H1 (cell line): ENCODE measurements around the gene CIB4. TPM values are rescaled to one million over a fixed set of nuclear protein-coding genes. Genes with fewer than 3 reads are reported as not detected.

ENCODE experiments used
- CTCF ChIA-PET: fragments of 300-600 bp; sonication (Branson Sonifier 250); formaldehyde crosslinking; loops from one replicate; lab custom pipeline; 2021; ENCODE audit not compliant: partially characterized antibody; lab: Charles Lee
- POLR2A ChIA-PET: fragments of 300-600 bp; sonication (Branson Sonifier 250); formaldehyde crosslinking; loops from one replicate; lab custom pipeline; 2021; ENCODE audit warnings: inconsistent platforms; ENCODE audit not compliant: partially characterized antibody; lab: Charles Lee
- DNase-seq, 2 experiments: peaks; one replicate each; pipeline versions ENCODE4 v3.0.0 to v3.0.0-alpha.2; 2010 to 2022; ENCODE audit warnings: low spot score in 2 of 2, low read depth in 1 of 2, mixed read lengths in 1 of 2
- FAIRE-seq: peaks from 2 replicates; lab custom pipeline; 2011; peaks lifted over from hg19 to GRCh38; lab: Jason Lieb, UNC
- H2AFZ ChIP-seq: 2 replicates; pipeline ENCODE4 v1.8.1; 2012; ENCODE audit warnings: low read length, inconsistent platforms
- H2AK5ac ChIP-seq: 2 replicates; pipeline ENCODE4 v1.6.1; 2013; ENCODE audit warnings: low read depth, low read length
- H2BK120ac ChIP-seq: replicated peaks from 2 replicates; pipeline ENCODE3; 2013; ENCODE audit warnings: low read depth, low read length, inconsistent platforms
- H2BK12ac ChIP-seq: 2 replicates; pipeline ENCODE4 v1.6.1; 2013; ENCODE audit warnings: low read depth, low read length
- H2BK15ac ChIP-seq: 2 replicates; pipeline ENCODE4 v1.6.1; 2013; ENCODE audit warnings: low read length
- H2BK20ac ChIP-seq: 2 replicates; pipeline ENCODE4 v1.6.1; 2013; ENCODE audit warnings: low read length
- H2BK5ac ChIP-seq: 2 replicates; pipeline ENCODE4 v1.6.1; 2013; ENCODE audit warnings: low read depth, low read length
- H3K14ac ChIP-seq: 2 replicates; pipeline ENCODE4 v1.6.1; 2013; ENCODE audit warnings: inconsistent platforms; ENCODE audit not compliant: insufficient read length
- H3K18ac ChIP-seq: 2 replicates; pipeline ENCODE4 v1.6.1; 2013; ENCODE audit warnings: low read length; ENCODE audit errors: extremely low read depth
- H3K23ac ChIP-seq: 2 replicates; pipeline ENCODE4 v1.6.1; 2013; ENCODE audit warnings: inconsistent platforms; ENCODE audit not compliant: insufficient read length
- H3K23me2 ChIP-seq: 2 replicates; pipeline ENCODE4 v1.6.1; 2013; ENCODE audit warnings: low read depth, low read length
- H3K27ac ChIP-seq: 2 replicates; pipeline ENCODE4 v1.6.1; 2011; ENCODE audit warnings: low read depth, low read length, inconsistent platforms
- H3K27me3 ChIP-seq, 4 experiments: replicated peaks in 1 of 4; 1 replicate in 1 of 4; 2 replicates in 3 of 4; pipeline versions ENCODE4 v1.6.1 to v1.8.1; 2011 to 2013; ENCODE audit warnings: low read length in 3 of 4, mild to moderate bottlenecking in 3 of 4, inconsistent platforms in 2 of 4, mixed read lengths in 2 of 4, moderate library complexity in 1 of 4; ENCODE audit not compliant: control insufficient read depth in 3 of 4, insufficient read depth in 3 of 4; ENCODE audit errors: extremely low read depth in 1 of 4
- H3K36me3 ChIP-seq, 4 experiments: 2 replicates each; pipeline versions ENCODE4 v1.6.1 to v1.8.1; 2011 to 2013; ENCODE audit warnings: mild to moderate bottlenecking in 4 of 4, low read length in 3 of 4, moderate library complexity in 2 of 4, control low read depth in 1 of 4, inconsistent platforms in 1 of 4; ENCODE audit not compliant: insufficient read depth in 4 of 4, control insufficient read depth in 2 of 4
- H3K4ac ChIP-seq: replicated peaks from 2 replicates; pipeline ENCODE3; 2013; ENCODE audit warnings: low read length, low read depth, mixed read lengths, inconsistent platforms; ENCODE audit not compliant: insufficient read length
- H3K4me1 ChIP-seq, 4 experiments: replicated peaks in 1 of 4; 1 replicate in 1 of 4; 2 replicates in 3 of 4; pipeline versions ENCODE4 v1.6.1 to v1.8.1; 2011 to 2013; ENCODE audit warnings: low read length in 3 of 4, inconsistent platforms in 2 of 4, mixed read lengths in 1 of 4; ENCODE audit not compliant: insufficient read depth in 4 of 4, control insufficient read depth in 3 of 4
- H3K4me2 ChIP-seq, 2 experiments: 2 replicates each; pipeline versions ENCODE4 v1.6.1 to v1.8.1; 2011 to 2013; ENCODE audit warnings: low read depth in 2 of 2, low read length in 2 of 2, control low read depth in 1 of 2, inconsistent platforms in 1 of 2, mild to moderate bottlenecking in 1 of 2; ENCODE audit not compliant: insufficient read depth in 1 of 2
- H3K4me3 ChIP-seq, 4 experiments: fragments of 200-600, 300-600 bp in 1 of 4; sonication (generic), shearing (Covaris generic), sonication (Bioruptor Twin) in 1 of 4; 2 replicates each; pipeline versions ENCODE4 v1.5.1 to v1.8.1; 2011 to 2016; ENCODE audit warnings: low read length in 4 of 4, low read depth in 3 of 4, control low read depth in 2 of 4, inconsistent platforms in 2 of 4, mild to moderate bottlenecking in 2 of 4, mixed read lengths in 1 of 4, moderate library complexity in 1 of 4; ENCODE audit not compliant: insufficient read depth in 2 of 4; ENCODE audit errors: extremely low read depth in 1 of 4
- H3K56ac ChIP-seq: replicated peaks from 2 replicates; pipeline ENCODE3; 2013; ENCODE audit warnings: low read depth, mild to moderate bottlenecking, mixed read lengths, low read length, inconsistent platforms; ENCODE audit not compliant: insufficient read length
- H3K79me1 ChIP-seq: 2 replicates; pipeline ENCODE4 v1.6.1; 2013; ENCODE audit warnings: low read depth, low read length, control low read depth
- H3K79me2 ChIP-seq, 2 experiments: 2 replicates each; pipeline versions ENCODE4 v1.6.1 to v1.8.1; 2012 to 2013; ENCODE audit warnings: low read length in 2 of 2, mild to moderate bottlenecking in 2 of 2, inconsistent platforms in 1 of 2; ENCODE audit not compliant: insufficient read depth in 2 of 2, control insufficient read depth in 1 of 2
- H3K9ac ChIP-seq, 4 experiments: replicated peaks in 1 of 4; 1 replicate in 1 of 4; 2 replicates in 3 of 4; pipeline versions ENCODE4 v1.6.1 to v1.8.1; 2011 to 2013; ENCODE audit warnings: low read depth in 3 of 4, low read length in 3 of 4, control low read depth in 2 of 4, mild to moderate bottlenecking in 2 of 4, moderate library complexity in 2 of 4, inconsistent platforms in 1 of 4; ENCODE audit errors: extremely low read depth in 1 of 4
- H3K9me3 ChIP-seq, 2 experiments: 2 replicates each; pipeline versions ENCODE4 v1.6.1 to v1.8.1; 2012 to 2013; ENCODE audit warnings: mild to moderate bottlenecking in 2 of 2, moderate library complexity in 2 of 2, control low read depth in 1 of 2, inconsistent platforms in 1 of 2, low read depth in 1 of 2, low read length in 1 of 2, mixed read lengths in 1 of 2; ENCODE audit not compliant: insufficient read depth in 2 of 2
- H4K20me1 ChIP-seq, 2 experiments: replicated peaks in 1 of 2; 2 replicates each; pipeline versions ENCODE3 to v1.8.1; 2011 to 2013; ENCODE audit warnings: inconsistent platforms in 2 of 2, low read length in 2 of 2, mild to moderate bottlenecking in 1 of 2; ENCODE audit not compliant: insufficient read depth in 2 of 2, control insufficient read depth in 1 of 2
- H4K5ac ChIP-seq: 2 replicates; pipeline ENCODE4 v1.6.1; 2013; ENCODE audit warnings: low read length, low read depth, mixed read lengths, inconsistent platforms; ENCODE audit not compliant: insufficient read length
- H4K8ac ChIP-seq: 2 replicates; pipeline ENCODE4 v1.8.0; 2013; ENCODE audit warnings: mild to moderate bottlenecking, moderate library complexity, low read length, inconsistent platforms; ENCODE audit not compliant: insufficient read depth; ENCODE audit errors: extremely low read depth
- H4K91ac ChIP-seq: replicated peaks from 2 replicates; pipeline ENCODE3; 2013; ENCODE audit warnings: low read length, mixed read lengths, inconsistent platforms; ENCODE audit not compliant: insufficient read length
- BACH1 ChIP-seq: IDR thresholded peaks from 2 replicates; pipeline ENCODE4 v1.6.1; 2012; ENCODE audit warnings: low read length, improper control_type of control experiment
- EZH2 ChIP-seq: fragments of 200-600 bp; sonication (generic); IDR thresholded peaks from 2 replicates; pipeline ENCODE4 v1.7.1; 2012; ENCODE audit warnings: low read depth, mild to moderate bottlenecking, moderate library complexity, low read length, inconsistent platforms; ENCODE audit not compliant: severe bottlenecking
- FOSL1 ChIP-seq: IDR thresholded peaks from 2 replicates; pipeline ENCODE4 v1.6.1; 2011; ENCODE audit warnings: mild to moderate bottlenecking, low read depth, low read length, moderate library complexity; ENCODE audit not compliant: insufficient read depth
- GABPA ChIP-seq: IDR thresholded peaks from 2 replicates; pipeline ENCODE4 v1.6.1; 2011; ENCODE audit warnings: mild to moderate bottlenecking, low read length, moderate library complexity, borderline replicate concordance; ENCODE audit not compliant: insufficient read depth
- HDAC2 ChIP-seq, 2 experiments: fragments of 300-600 bp in 1 of 2; sonication (generic) in 1 of 2; IDR thresholded peaks; 2 replicates each; pipeline ENCODE4 v1.6.1; 2011 to 2012; ENCODE audit warnings: low read depth in 2 of 2, low read length in 2 of 2, mild to moderate bottlenecking in 2 of 2, moderate library complexity in 2 of 2, borderline replicate concordance in 1 of 2, inconsistent platforms in 1 of 2
- POU5F1 ChIP-seq: IDR thresholded peaks from 2 replicates; pipeline ENCODE4 v1.6.1; 2011; ENCODE audit warnings: low read depth, mild to moderate bottlenecking, low read length, moderate library complexity
- RAD21 ChIP-seq, 2 experiments: IDR thresholded peaks in 1 of 2; conservative IDR thresholded peaks in 1 of 2; 2 replicates each; pipeline ENCODE4 v1.6.1; 2011; ENCODE audit warnings: low read depth in 2 of 2, low read length in 2 of 2, improper control_type of control experiment in 1 of 2, inconsistent platforms in 1 of 2, mild to moderate bottlenecking in 1 of 2, moderate library complexity in 1 of 2
- RNF2 ChIP-seq: fragments of 200-900, 300-1000 bp; sonication (generic); IDR thresholded peaks from 2 replicates; pipeline ENCODE4 v1.7.1; 2016; ENCODE audit warnings: borderline replicate concordance, low read depth, mild to moderate bottlenecking, antibody characterized with exemption, low read length; ENCODE audit not compliant: poor library complexity, severe bottlenecking; ENCODE audit errors: missing control alignments
- TAF7 ChIP-seq: optimal IDR thresholded peaks from 2 replicates; pipeline ENCODE3; 2011; ENCODE audit warnings: low read depth, mild to moderate bottlenecking, inconsistent platforms, low read length, moderate library complexity, borderline replicate concordance
- TCF12 ChIP-seq: IDR thresholded peaks from 2 replicates; pipeline ENCODE4 v1.6.1; 2011; ENCODE audit warnings: low read depth, mild to moderate bottlenecking, low read length
- TEAD4 ChIP-seq: IDR thresholded peaks from 2 replicates; pipeline ENCODE4 v1.6.1; 2012; ENCODE audit warnings: low read depth, low read length, inconsistent platforms, mixed read lengths
- WGBS, 2 experiments: shearing (Covaris generic) in 1 of 2; methylation state at CpG; one replicate each; pipeline versions ENCODE4 v1.1.6 to v1.1.7; 2013 to 2015; ENCODE audit warnings: low lambda C conversion rate in 2 of 2, mixed read lengths in 2 of 2, inconsistent platforms in 1 of 2, low coverage in 1 of 2, missing lambda C conversion rate in 1 of 2; ENCODE audit not compliant: insufficient replicate concordance in 2 of 2, insufficient coverage in 1 of 2, insufficient read length in 1 of 2; ENCODE audit errors: extremely low coverage in 1 of 2, missing lambda C conversion rate in 1 of 2; 5-methylcytosine and 5-hydroxymethylcytosine counted together
- polyA plus RNA-seq, 7 experiments: library from polyadenylated mRNA; depleted of rRNA in 3 of 7; stranded (reverse) in 5 of 7; unstranded in 2 of 7; fragments of >200 nt in 5 of 7; fragments of 200-250 nt in 2 of 7; gene quantifications; 1 replicate in 5 of 7; 2 replicates in 1 of 7; 4 replicates in 1 of 7; pipeline versions ENCODE4 v1.2.1 to v1.2.3, GENCODE V29; 2011 to 2013; ENCODE audit warnings: missing spikeins in 2 of 7, mixed read lengths in 2 of 7
- total RNA-seq: library from RNA; stranded (reverse); fragmentation: NEBNext Ultra II Directional; extraction: Animal tissue kit (Norgen Biotek cat#: 25700); gene quantifications from 2 replicates; pipeline ENCODE4 v1.2.1, GENCODE V29; 2021
- TF ChIP-seq, protein P1 (sequence below): IDR thresholded peaks from 2 replicates; pipeline ENCODE4 v1.6.1; 2011; ENCODE audit warnings: low read length, improper control_type of control experiment

Gene CIB4
- total and polyA plus RNA-seq, 2 of the 8 experiments (the other 6 are each of a cell fraction or from before 2014, with no cell fraction given): not detected

GRCh38 chr2:26651799-26652198 lies 10.6 kb upstream of the CIB4 start:
- H3K18ac ChIP-seq: no peak overlapping the region
- no peaks in the 10 kb centered on the region for H3K23me2 ChIP-seq
- H3K9me3 ChIP-seq: no peaks in the 10 kb centered on the region
- no peak overlapping the region for H2AK5ac ChIP-seq
- H4K91ac ChIP-seq: no peak overlapping the region
- WGBS, 2 experiments: 90% methylated on average over 7 of the region's 7 CpGs; no CpG with 5 or more reads in 1 of the 2 experiments
- ChIA-PET POLR2A (no interaction called here), CTCF (interaction anchor here (0.9 to 1.6 kb wide), 4 partner anchors 12 to 131 kb away, joined by 3 read pairs; no protein-coding TSS in a partner anchor)
- no peak overlapping the region for H2BK12ac ChIP-seq
- H3K56ac ChIP-seq: no peak overlapping the region
- H4K20me1 ChIP-seq: no peaks in the 10 kb centered on the region
- no peaks in the 10 kb centered on the region for H3K79me2 ChIP-seq
- no peak for FAIRE-seq
- H3K4me3 ChIP-seq: no peak overlapping the region
- H3K4me2 ChIP-seq: no peak overlapping the region
- H3K4me1 ChIP-seq: peaks cover 3 to 13% (median 6%) of the 10 kb centered on the region in 4 experiments
- no peak overlapping the region for H2BK120ac ChIP-seq
- H3K14ac ChIP-seq: no peak overlapping the region
- no peak overlapping the region for H2BK15ac ChIP-seq
- no peak overlapping the region for H2BK5ac ChIP-seq
- H3K23ac ChIP-seq: no peak overlapping the region
- H3K79me1 ChIP-seq: no peaks in the 10 kb centered on the region
- no peak for DNase-seq
- H3K9ac ChIP-seq: no peak overlapping the region
- H3K4ac ChIP-seq: no peak overlapping the region
- H3K36me3 ChIP-seq: no peaks in the 10 kb centered on the region
- no peak overlapping the region for H2AFZ ChIP-seq
- H3K27me3 ChIP-seq: peaks cover 0 to 3% (median 0%) of the 10 kb centered on the region in 4 experiments; a peak in 2 of 7 replicates
- no peak overlapping the region for H4K5ac ChIP-seq
- no peak overlapping the region for H2BK20ac ChIP-seq
- H4K8ac ChIP-seq: no peak overlapping the region
- no peak overlapping the region for H3K27ac ChIP-seq
- TF ChIP-seq FOSL1: no peak
- TF ChIP-seq, protein P1, sequence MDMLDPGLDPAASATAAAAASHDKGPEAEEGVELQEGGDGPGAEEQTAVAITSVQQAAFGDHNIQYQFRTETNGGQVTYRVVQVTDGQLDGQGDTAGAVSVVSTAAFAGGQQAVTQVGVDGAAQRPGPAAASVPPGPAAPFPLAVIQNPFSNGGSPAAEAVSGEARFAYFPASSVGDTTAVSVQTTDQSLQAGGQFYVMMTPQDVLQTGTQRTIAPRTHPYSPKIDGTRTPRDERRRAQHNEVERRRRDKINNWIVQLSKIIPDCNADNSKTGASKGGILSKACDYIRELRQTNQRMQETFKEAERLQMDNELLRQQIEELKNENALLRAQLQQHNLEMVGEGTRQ: no peak
- TF ChIP-seq EZH2: no peak
- TF ChIP-seq TAF7: no peak
- TF ChIP-seq TCF12: no peak
- TF ChIP-seq BACH1: no peak
- TF ChIP-seq GABPA: no peak
- TF ChIP-seq RNF2: no peak
- TF ChIP-seq POU5F1: no peak
- no peak for TF ChIP-seq HDAC2 (IDR thresholded peaks at IDR 0.05; ENCODE audit: borderline replicate concordance in 1 of 2, low read depth in 2 of 2, low read length in 2 of 2)
- no peak for TF ChIP-seq TEAD4
- TF ChIP-seq RAD21 (IDR thresholded peaks at IDR 0.05 in 1 of 2, conservative IDR thresholded peaks at IDR 0.05 in 1 of 2; ENCODE audit: low read depth in 2 of 2, low read length in 2 of 2): no peak
